NCI-H82 treated with DMSO at 0.1 percent for 48 hours (cell line): ENCODE results near the gene FGGY.
"Not testable (repeated sequence)": the region's sequence is repeated elsewhere in the genome, so short reads cannot be mapped to it uniquely, and the experiment has no call there.

Experiments used
- DNase-seq: peaks from one replicate; lab custom pipeline; 2025; ENCODE audit not compliant: unreplicated experiment; lab: John Stamatoyannopoulos, UW

Gene FGGY

GRCh38 chr1:59609245-59609644, 312.4 kb downstream of the FGGY start:
- DNase-seq = no peak

- DNase-seq = not testable (repeated sequence)
Measured at GRCh38 chr1:59610499-59610898, 313.6 kb downstream of the FGGY start.

GRCh38 chr1:59617434-59617833, 320.5 kb downstream of the FGGY start:
- DNase-seq = no peak

GRCh38 chr1:59619557-59619956, 322.7 kb downstream of the FGGY start:
- DNase-seq = no peak

- no peak for DNase-seq
Measured at GRCh38 chr1:59625384-59625783, 328.5 kb downstream of the FGGY start.

- DNase-seq = peak; percentile 83
Measured at GRCh38 chr1:59631561-59632255, 334.8 kb downstream of the FGGY start.

- no peak for DNase-seq
Measured at GRCh38 chr1:59635097-59635496, 338.2 kb downstream of the FGGY start.

- no peak for DNase-seq
Measured at GRCh38 chr1:59638231-59638711, 341.4 kb downstream of the FGGY start.

- DNase-seq = no peak
Measured at GRCh38 chr1:59639266-59639665, 342.4 kb downstream of the FGGY start.

GRCh38 chr1:59640851-59641250, 344.0 kb downstream of the FGGY start:
- DNase-seq = no peak

GRCh38 chr1:59641836-59642235, 344.9 kb downstream of the FGGY start:
- DNase-seq = no peak

GRCh38 chr1:59643526-59643925, 346.6 kb downstream of the FGGY start:
- DNase-seq = no peak

- DNase-seq = no peak
Measured at GRCh38 chr1:59645893-59646292, 349.0 kb downstream of the FGGY start.

GRCh38 chr1:59653142-59653958, 356.5 kb downstream of the FGGY start:
- DNase-seq = not testable (repeated sequence)

- no peak for DNase-seq
Measured at GRCh38 chr1:59653968-59654367, 357.1 kb downstream of the FGGY start.

- no peak for DNase-seq
Measured at GRCh38 chr1:59657873-59658465, 361.1 kb downstream of the FGGY start.

- DNase-seq = no peak
Measured at GRCh38 chr1:59664166-59664565, 367.3 kb downstream of the FGGY start.

GRCh38 chr1:59666106-59666505, 369.2 kb downstream of the FGGY start:
- DNase-seq = no peak

GRCh38 chr1:59667020-59667419, 370.1 kb downstream of the FGGY start:
- no peak for DNase-seq

GRCh38 chr1:59669752-59670312, 372.9 kb downstream of the FGGY start:
- DNase-seq = no peak

- DNase-seq = no peak
Measured at GRCh38 chr1:59670662-59671061, 373.8 kb downstream of the FGGY start.
